HG03571 (cell line): ENCODE data around the gene THRB.

Experiments
- ATAC-seq: cut with Tn5 transposase; IDR thresholded peaks from one replicate; pipeline ENCODE4 v1.9.1; 2021; ENCODE audit not compliant: unreplicated experiment

The THRB gene

GRCh38 chr3:24240306-24240705, 254.3 kb downstream of the THRB start:
- no peak for ATAC-seq

- peak; percentile 77 for ATAC-seq
Measured at GRCh38 chr3:24237971-24238706, 256.5 kb downstream of the THRB start.

- no peak for ATAC-seq
Measured at GRCh38 chr3:24235121-24235520, 259.5 kb downstream of the THRB start.

DNA sequence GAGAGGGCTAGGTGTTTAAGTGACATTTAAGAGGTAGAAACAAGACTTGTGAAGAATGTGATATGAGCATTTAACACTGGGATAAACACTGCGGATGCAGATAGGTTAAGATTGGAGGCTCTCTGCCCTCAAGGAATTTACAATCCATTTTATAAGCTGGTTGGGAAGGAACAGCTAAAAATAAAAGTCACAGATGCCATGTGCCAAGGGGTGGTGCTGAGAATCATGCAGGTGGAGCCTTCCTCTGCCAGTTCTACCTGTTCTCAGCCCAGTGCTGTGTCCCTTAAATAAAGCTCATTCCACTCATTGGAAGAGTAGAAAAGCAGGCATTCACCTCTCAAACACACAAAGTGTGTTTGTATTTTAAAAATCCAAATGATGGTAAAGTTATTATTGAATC, 261.9 kb downstream of the THRB start:
- no peak for ATAC-seq

DNA sequence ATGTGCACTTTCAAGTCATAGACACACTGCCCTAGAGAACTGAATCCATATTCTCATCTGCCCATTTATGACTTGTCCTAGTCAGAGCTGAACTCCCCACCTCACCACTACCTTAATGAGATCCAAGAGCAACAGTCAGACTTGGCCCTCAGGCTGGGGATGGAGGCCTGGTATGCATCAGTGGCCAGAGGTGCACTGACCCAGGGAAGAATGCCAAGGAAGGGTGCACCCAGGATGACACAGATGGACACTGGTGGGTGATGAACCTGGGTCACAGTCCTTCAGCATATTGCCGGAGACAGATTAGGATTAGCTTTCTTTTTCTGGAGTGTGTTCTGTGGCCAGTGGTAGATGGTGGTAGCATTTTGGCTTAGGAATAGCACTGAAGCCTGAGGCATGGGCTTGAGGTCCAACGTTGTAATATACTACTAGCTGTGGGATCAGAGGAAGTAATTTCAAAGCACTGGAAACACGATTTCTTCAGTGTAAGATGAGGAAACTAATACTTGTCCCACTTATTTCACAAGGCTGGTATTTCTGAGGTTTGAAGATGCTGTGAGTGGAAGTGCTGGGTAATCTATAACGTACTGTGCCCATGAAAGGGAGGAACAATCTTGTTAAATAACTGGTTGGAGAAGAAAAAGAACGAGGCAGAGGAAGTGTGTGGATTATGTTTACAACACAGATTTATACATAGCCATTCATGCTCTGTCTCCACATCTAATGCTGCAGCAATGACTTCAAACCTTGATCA, 265.0 kb downstream of the THRB start:
- ATAC-seq = no peak

DNA sequence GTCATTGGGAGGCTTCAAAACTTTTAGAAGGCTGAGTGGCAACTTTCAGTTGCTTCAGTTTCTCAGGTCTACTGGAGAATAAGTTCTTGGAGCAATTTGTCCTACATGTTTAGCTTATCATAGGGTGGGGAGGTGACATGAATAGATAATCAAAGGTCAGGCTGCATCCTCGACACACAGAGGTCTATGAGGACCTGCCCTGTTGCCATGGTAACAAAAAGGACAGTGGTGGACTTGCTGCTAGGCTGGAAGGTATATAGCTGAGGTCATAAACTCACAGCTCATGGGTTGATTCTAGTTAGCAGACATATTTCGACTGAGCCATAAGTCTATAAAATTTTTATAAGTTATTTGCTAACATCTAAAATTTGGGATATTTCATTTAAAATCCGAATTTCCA, 267.0 kb downstream of the THRB start:
- no peak for ATAC-seq

DNA sequence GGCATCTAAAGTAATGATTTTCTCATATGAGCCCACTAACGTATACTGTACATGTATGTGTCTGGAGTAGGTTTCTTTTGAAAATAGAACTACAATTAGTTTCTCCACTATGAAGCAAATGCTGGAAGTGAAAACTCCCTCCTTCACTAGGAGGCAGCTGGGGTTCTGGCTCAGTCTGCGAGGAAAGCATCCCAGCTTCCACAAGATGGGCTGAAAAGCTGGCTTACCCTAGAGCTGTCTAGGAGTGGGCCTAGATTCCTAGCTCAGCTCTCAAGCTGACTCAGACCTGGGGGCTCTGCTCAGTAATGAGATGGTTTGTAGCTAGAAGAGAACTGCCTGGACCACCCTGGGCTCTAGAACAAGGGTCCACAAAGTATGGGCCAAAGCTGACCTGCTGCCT, 268.3 kb downstream of the THRB start:
- no peak for ATAC-seq

DNA sequence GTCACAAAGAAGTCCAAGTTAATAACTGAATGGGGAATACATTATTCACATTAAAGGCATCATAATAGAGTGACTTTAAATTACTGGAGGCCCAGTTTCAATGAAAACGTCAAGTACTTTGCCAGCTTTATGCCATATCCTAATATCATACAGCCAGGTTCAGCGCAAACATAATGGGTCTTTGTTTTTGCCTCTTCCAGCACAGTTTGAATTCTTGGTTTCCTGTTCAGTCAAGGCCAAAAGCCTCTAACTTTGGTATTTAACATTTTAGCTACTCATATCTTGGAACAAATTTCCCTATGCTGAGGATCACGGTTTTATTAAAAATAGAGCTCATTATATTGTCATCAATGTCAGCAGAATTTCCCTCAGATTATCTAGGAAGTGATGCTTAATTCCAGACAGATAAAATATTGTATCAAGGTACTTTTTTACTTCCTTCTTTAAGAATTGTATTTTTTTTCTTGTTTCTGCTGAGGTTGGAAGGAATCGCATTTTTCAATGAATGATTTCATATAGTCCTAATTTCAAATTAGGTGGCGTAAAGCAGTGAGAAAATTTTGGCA, 269.2 kb downstream of the THRB start:
- ATAC-seq = no peak

DNA sequence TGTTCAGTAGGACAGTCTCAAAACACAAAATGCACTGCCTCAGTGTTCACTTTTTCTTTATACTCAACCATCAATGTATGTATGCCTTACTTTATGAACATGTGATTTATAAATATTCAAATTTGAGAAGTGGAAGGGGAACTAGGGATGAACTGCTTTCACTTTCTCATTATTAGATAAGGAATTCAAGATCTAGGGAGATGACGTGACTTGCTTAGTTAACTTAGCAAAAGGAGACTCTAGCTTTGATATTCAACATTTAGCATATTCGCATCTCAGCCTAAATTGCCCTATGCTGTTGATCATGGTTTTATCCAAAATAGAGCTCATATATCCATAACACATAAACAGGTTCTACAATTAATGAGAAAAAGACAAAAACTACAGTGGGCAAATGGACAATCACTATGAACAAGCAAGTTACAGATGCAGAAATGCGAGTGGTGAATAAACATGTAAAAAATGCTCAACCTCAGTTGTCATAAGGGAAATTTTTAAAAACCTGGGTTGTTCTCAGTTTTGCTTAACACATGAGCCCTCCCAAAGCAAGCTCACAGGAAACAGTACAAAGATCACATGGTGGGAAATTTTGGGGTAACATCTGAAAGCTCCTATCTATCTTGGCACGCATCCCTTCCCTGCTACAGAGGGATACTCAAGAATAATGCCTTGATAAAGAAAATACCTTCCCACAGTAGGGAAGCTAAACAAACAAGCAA, 269.8 kb downstream of the THRB start:
- no peak for ATAC-seq

GRCh38 chr3:24222165-24222805, 272.4 kb downstream of the THRB start:
- no peak for ATAC-seq

GRCh38 chr3:24220859-24221657, 273.6 kb downstream of the THRB start:
- no peak for ATAC-seq

GRCh38 chr3:24215502-24215901, 279.1 kb downstream of the THRB start:
- no peak for ATAC-seq

DNA sequence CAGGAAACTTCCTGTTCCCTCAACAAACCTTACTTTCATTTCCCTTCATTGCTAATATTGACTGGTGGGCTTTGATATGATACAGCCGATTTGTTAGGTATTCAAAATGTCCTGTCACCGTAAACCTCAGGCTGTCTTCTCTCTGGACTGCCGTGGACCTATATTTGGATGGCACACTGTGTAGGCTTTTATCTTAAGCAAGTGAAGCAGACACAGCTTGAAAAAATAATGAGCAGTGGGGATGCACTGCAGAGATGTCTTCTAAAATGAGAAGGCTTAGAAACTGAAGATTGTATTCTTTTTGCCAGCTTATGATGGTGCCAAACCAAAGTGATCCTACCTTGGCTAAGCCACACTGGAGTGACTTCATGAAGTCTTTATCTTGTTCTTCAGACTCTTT, 283.3 kb downstream of the THRB start:
- no peak for ATAC-seq

DNA sequence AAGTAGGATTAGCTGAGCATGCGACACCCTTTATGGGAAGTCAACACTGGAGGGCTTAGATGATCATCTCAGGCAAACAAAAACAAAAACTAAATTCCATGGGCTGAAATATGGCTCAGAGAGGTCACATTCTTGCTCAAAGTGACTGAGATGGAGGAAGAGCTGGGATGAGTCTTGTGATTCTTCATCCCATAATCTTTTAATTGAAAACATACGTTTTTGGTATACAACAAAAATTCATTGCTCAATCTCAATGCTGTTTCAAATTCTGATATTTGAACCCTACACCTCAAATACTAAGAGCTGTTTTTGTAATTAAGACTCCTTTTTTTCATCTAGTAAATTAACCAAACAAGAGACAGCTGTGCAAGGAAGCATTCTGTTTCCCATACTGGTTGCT, 292.6 kb downstream of the THRB start:
- ATAC-seq = no peak

- ATAC-seq = no peak
Measured at GRCh38 chr3:24201301-24201700, 293.3 kb downstream of the THRB start.

GRCh38 chr3:24199775-24200247, 294.8 kb downstream of the THRB start:
- no peak for ATAC-seq

DNA sequence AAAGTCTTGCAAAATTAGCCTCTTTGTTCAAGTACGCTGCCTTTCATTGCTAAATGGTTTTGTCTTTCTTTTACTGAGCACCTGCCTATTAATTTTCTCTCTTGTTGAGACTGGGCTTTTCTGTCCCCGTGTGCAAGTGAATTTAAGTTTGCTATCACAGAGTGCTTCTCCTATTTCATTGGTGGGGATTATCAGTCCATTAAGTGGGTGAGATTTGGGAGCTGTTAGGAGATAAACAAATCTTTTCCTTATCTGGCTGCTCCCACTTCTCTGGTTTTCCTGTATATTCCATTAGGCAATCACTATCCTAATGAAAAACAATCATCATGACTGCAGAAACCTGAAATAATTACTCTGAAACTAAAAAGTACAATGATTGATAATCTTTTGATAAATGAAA, 295.4 kb downstream of the THRB start:
- ATAC-seq = no peak

DNA sequence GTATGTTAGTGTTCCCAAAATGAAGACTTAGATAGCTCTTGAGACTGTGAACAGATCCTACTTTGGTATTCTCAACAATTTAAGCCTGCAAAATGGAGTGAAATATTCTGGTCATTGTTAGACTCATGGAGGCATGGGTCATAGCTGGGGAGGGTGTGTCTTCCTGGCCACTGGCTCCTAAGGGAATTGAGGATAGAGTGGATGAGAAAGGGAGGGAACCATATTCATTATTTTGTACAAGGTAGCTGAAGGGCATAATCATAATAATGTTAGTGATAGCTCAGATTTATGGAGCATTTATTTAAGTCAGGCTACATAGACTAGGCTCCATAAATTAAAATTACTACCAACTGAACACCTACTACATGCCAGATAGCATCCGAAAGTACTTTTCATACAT, 295.9 kb downstream of the THRB start:
- no peak for ATAC-seq

GRCh38 chr3:24197809-24198208, 296.8 kb downstream of the THRB start:
- no peak for ATAC-seq

DNA sequence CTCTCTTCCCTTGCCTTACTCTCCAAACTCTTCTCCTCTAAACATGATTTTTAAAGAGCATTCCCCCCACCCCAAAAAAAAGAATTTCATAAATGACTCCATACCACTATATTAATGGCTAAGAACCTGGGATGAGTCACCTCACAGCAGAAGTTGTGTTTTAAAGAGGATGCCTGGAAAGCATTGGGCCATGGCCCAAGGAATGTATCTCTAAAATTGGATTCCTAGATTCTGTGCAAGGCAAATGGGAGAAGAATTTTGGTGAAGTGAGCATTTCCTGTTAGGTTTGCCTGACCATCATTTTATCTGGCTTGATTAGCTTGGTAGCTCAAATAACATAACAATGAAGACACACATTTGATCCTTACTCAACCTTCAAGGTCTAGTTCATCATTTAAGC, 298.1 kb downstream of the THRB start:
- no peak for ATAC-seq
